Measurements from ENCODE around the gene LUC7L3.

- TF ChIP-seq CTCF (IDR thresholded peaks at IDR 0.05) (no peak), POLR2AphosphoS5 (IDR thresholded peaks at IDR 0.05) (no peak), POLR2A (IDR thresholded peaks at IDR 0.05) (no peak), EP300 (IDR thresholded peaks at IDR 0.05) (no peak)
Measured at GRCh38 chr17:50765454-50766221, 46.2 kb downstream of the LUC7L3 start.

Measured in stomach (tissue), 4 donors.